ENCODE measurements around the gene DIAPH2.

DIAPH2 gene

GRCh38 chrX:97517763-97518162 lies 833.1 kb downstream of the DIAPH2 start:
- DNase-seq = no peak

- no peak for DNase-seq
Observed at GRCh38 chrX:97522307-97522706, 837.7 kb downstream of the DIAPH2 start.

DNA sequence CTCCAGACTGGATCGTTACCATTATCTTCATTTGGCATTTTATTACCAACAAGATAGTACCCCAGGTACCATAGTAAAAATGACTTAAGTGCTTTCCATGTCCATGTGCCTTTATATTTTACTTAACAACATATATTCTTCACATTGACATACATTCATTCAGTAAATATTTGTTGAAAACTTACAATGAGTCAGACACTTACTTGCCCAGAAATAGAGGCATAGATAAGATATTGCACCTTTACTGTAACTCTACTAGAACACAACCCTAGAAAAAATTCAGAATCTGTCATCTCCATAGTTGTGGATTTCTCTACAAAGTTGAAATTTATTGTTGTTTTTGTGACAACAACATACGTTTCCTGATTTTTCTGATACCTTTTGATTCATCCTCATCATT lies 839.7 kb downstream of the DIAPH2 start:
- no peak for DNase-seq

- DNase-seq = no peak
Observed at GRCh38 chrX:97524997-97525396, 840.4 kb downstream of the DIAPH2 start.

DNA sequence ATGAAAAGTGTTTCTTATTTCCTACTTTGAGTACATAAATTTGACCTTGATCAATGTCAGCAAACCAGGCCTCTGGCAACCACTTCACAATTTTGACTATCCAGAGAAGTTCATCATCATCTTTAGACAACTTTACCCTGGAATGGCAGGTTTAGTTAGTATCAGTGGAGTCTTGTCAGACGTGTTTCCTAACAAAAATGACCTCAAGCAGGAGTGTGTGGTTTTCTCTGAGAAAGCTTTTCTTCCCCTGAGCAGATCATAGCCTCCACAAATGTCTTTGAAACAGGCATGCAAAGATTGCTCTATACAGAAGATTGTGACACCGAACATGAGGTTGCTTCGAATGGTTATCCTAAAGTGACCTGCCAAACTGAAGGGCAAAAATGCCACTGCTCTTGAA lies 841.3 kb downstream of the DIAPH2 start:
- DNase-seq = no peak

- DNase-seq = no peak
Observed at GRCh38 chrX:97527725-97528124, 843.1 kb downstream of the DIAPH2 start.

- no peak for DNase-seq
Observed at GRCh38 chrX:97529536-97530200, 845.0 kb downstream of the DIAPH2 start.

DNA sequence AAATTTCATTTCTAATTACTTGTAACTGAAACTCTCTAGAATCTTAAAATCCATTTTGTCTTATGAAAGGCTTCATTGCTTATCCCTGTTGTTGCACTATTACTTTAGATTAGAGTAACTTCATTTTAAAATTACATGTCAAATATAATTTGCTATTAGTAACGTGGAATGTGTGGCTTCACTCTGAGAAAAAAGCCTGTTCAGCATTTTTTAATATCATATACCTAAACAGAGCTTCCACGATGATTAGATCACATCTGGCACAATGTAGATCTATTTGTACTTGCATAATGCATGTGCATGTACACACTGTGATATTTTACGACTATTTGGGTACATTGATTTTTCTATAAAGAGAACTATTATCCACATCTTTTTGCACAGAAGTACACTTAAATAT lies 847.2 kb downstream of the DIAPH2 start:
- no peak for DNase-seq

GRCh38 chrX:97538745-97539144 lies 854.1 kb downstream of the DIAPH2 start:
- DNase-seq = no peak

- no peak for DNase-seq
Observed at GRCh38 chrX:97539970-97540519, 855.4 kb downstream of the DIAPH2 start.

DNA sequence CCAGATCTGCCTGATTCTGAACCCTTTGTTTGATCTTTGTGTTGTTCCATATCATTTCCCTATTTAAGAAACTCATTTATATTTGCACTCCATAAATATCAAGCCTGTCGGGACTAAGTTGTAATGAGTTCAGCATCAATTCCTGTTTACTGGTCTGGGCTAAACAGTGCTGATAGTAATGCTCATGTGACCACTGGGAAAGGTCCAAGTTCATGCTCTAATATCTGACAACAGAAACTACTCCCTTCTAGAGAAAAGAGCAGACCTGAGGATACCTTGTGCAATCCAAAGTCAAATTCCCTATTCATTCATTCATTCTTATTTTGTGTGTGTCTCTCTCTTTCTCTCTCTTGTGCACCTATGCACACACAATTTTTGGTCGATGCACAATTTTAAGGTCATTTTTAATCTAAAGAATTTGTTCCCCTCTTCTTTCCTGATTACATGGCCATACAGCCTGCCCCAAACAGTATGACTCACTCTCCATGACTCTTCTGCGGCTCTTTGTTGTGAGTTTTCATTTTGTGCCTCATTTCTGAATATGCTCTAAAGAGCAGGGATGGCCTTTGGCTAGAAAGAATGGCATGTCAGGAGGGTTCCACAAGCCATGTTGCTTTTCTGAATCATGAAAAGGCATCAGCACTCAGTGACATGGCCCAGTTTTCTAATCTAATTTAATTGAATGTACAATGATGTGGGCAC lies 863.4 kb downstream of the DIAPH2 start:
- DNase-seq = no peak

DNA sequence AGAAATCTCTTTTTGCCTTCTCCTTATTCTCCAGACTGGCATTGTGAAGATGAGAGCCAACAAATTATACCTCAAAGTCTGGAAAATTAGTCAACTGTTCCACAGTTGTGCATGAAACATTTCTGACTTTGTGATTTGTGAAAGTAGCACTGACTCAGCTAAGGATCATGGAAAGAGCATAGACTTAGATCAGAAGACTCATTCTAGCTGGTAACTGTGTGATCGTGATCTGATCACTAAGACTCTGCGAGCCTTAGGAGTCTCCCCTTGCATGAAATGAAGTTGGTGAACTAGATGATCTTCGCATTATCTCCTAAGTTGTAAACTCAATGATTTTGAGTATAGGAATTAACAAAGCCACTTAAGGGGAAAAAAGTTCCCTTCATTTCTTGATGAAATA lies 867.2 kb downstream of the DIAPH2 start:
- DNase-seq = no peak

DNA sequence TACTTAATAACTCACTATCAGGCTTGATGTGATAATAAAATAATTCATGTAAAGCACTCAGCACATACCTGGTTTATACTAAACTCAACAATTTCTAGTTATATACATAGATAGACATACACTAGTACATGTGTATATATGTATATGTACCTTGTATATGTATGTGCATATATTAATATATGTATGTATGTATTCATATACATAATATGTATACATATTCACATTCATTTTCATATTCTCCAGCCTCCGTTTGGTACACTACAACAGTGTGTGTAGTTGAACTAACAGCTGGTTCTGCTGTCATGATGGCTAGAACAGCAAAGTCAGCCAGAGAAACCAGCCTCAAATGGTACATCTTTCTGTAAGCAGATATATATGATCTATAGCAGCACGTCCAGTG lies 869.2 kb downstream of the DIAPH2 start:
- no peak for DNase-seq

- DNase-seq = no peak
Observed at GRCh38 chrX:97556359-97556758, 871.7 kb downstream of the DIAPH2 start.

DNA sequence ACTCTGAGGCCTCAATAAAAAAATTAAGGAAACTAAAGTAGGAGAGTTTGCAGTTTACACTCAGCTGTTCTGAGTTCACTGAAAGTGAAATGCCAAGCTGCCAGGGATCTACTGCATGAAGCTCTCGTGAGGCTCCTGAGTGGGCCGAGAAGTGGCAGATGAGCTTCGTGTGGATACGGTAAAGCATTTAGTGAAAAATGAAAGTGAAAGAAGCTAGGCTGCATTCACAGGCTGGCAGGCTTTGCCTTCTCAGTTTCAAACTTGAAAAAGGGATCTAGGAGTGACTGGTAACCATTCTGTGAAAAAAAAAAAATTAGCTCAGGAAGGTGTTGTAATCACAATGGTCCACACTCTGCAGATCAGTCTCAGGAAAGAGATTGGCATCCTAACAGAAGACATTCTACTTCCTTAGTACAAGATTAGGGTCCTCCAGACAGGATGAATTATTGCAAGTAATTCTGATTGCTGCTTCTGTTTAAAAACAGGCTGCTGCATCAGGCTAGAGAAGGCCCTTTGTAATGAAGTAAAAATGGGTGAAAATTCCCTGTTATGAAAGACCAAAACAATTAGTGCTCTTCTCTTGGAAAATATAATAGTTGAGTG lies 879.0 kb downstream of the DIAPH2 start:
- DNase-seq = no peak

GRCh38 chrX:97564496-97564895 lies 879.9 kb downstream of the DIAPH2 start:
- DNase-seq = no peak

DNA sequence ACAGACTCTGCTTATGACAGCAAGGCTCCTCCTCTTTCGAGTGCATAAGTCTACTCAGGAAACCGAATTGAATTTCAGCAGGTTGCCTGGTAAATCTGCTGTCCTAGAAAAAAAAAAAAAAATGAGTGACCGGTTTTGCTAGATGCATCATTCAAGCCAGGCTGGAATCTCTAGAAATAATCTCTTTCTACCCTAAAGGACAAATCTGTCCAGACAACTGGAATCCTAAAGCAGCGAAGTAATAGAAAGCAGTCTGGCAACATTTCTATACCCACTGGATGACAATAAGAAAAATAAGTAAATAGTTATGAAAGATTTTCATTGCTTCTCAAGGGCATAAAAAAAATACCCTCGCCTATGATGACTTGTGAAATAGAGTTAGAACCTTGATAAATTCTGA lies 902.5 kb downstream of the DIAPH2 start:
- no peak for DNase-seq

GRCh38 chrX:97594646-97595224 lies 910.1 kb downstream of the DIAPH2 start:
- no peak for DNase-seq

- no peak for DNase-seq
Observed at GRCh38 chrX:97597954-97598353, 913.3 kb downstream of the DIAPH2 start.

DNA sequence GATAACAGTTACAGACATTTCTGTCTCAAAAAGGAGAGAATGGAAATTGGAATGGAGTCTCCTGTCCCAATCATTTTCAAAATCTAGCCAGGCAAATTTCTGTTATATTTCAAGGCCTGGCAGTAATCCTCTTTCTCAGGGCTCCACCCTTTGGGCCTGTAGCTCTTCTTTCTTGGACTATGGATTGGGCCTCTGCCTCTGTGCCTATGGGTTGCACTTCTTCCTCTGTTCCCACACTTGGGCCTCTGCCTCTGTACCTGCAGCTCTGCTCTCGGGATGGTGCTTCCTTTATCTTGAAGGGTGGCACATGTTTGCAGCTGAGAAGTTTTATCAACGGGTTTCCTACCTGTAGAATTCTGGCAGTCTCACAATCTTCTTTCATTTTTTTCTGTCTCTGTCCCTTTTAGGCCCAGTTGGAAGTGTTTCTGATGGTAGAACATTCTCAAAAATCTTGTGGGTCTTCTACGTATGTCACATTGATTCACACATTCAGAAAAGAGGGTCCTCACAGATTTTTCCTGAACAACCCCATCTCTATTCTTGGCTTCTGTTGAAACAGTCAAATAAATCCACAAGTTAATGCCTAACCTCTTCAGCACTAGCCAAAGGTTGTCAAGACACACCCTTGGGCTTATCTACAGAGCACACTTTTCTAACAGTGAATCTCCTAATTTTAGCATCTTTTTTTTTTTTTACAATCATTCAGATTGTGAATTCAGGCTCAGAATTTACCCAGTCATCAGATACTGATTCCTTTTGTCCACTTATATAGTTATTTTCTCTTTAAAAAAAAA lies 918.0 kb downstream of the DIAPH2 start:
- no peak for DNase-seq

- DNase-seq = no peak
Observed at GRCh38 chrX:97605271-97605670, 920.6 kb downstream of the DIAPH2 start.

GRCh38 chrX:97609357-97609756 lies 924.7 kb downstream of the DIAPH2 start:
- no peak for DNase-seq

GRCh38 chrX:97609938-97610337 lies 925.3 kb downstream of the DIAPH2 start:
- DNase-seq = no peak
